Activated naive CD8-positive, alpha-beta T cell treated with anti-CD3 and anti-CD28 coated beads for 36 hours (primary cell): ENCODE data around the gene SPRR5. TPM values are rescaled to one million over a fixed set of nuclear protein-coding genes. Genes with fewer than 3 reads are reported as not detected.

ENCODE experiments used
- DNase-seq: peaks from one replicate; pipeline ENCODE4 v3.0.0; 2021
- H3K27ac Mint-ChIP-seq: one replicate; pipeline ENCODE4 v1.8.0; 2022; ENCODE audit warnings: mild to moderate bottlenecking, moderate library complexity, mixed read lengths
- H3K27me3 Mint-ChIP-seq: one replicate; pipeline ENCODE4 v1.8.0; 2022; ENCODE audit warnings: mild to moderate bottlenecking, mixed read lengths
- H3K36me3 Mint-ChIP-seq: one replicate; pipeline ENCODE4 v1.8.0; 2021; ENCODE audit warnings: mild to moderate bottlenecking, mixed read lengths
- H3K4me1 Mint-ChIP-seq: one replicate; pipeline ENCODE4 v1.8.0; 2021; ENCODE audit warnings: mixed read lengths
- H3K4me3 Mint-ChIP-seq: one replicate; pipeline ENCODE4 v1.8.0; 2022; ENCODE audit warnings: mild to moderate bottlenecking, moderate library complexity, mixed read lengths
- H3K9me3 Mint-ChIP-seq: one replicate; pipeline ENCODE4 v1.8.0; 2022; ENCODE audit warnings: mixed read lengths
- total RNA-seq, 2 experiments: library from RNA; stranded (reverse); gene quantifications; one replicate each; pipeline ENCODE4 v1.2.3, GENCODE V29; 2021

SPRR5 gene
- total RNA-seq, 2 experiments from 2014 or later, result not detected

- no peaks in the 10 kb centered on the region for H3K36me3 Mint-ChIP-seq
- DNase-seq, result no peak
- H3K27ac Mint-ChIP-seq, result no peak overlapping the region
- H3K9me3 Mint-ChIP-seq, result no peaks in the 10 kb centered on the region
- H3K27me3 Mint-ChIP-seq, result peaks cover 37% of the 10 kb centered on the region
- H3K4me3 Mint-ChIP-seq, result no peak overlapping the region
- H3K4me1 Mint-ChIP-seq, result no peaks in the 10 kb centered on the region
Observed at GRCh38 chr1:152986578-152986977, 39.6 kb downstream of the SPRR5 start.

- Mint-ChIP-seq H3K27ac (no peak overlapping the region), H3K4me3 (no peak overlapping the region), H3K27me3 (peaks cover 34% of the 10 kb centered on the region), H3K4me1 (no peaks in the 10 kb centered on the region), H3K9me3 (peaks cover 3% of the 10 kb centered on the region), H3K36me3 (no peaks in the 10 kb centered on the region)
- no peak for DNase-seq
Observed at GRCh38 chr1:152993186-152993585, 46.2 kb downstream of the SPRR5 start.

GRCh38 chr1:152995842-152996241 lies 48.8 kb downstream of the SPRR5 start:
- Mint-ChIP-seq H3K27ac (no peak overlapping the region), H3K27me3 (peaks cover 41% of the 10 kb centered on the region), H3K4me3 (no peak overlapping the region), H3K36me3 (no peaks in the 10 kb centered on the region), H3K4me1 (no peaks in the 10 kb centered on the region), H3K9me3 (peaks cover 3% of the 10 kb centered on the region)
- DNase-seq, result no peak

- H3K4me3 Mint-ChIP-seq, result no peak overlapping the region
- no peak for DNase-seq
- H3K27me3 Mint-ChIP-seq, result peaks cover 42% of the 10 kb centered on the region
- H3K36me3 Mint-ChIP-seq, result no peaks in the 10 kb centered on the region
- H3K4me1 Mint-ChIP-seq, result no peaks in the 10 kb centered on the region
- H3K27ac Mint-ChIP-seq, result no peak overlapping the region
- H3K9me3 Mint-ChIP-seq, result peaks cover 3% of the 10 kb centered on the region
Observed at GRCh38 chr1:152996633-152997400, 49.8 kb downstream of the SPRR5 start.

- H3K4me3 Mint-ChIP-seq, result no peak overlapping the region
- peaks cover 37% of the 10 kb centered on the region for H3K27me3 Mint-ChIP-seq
- no peaks in the 10 kb centered on the region for H3K4me1 Mint-ChIP-seq
- peaks cover 3% of the 10 kb centered on the region for H3K9me3 Mint-ChIP-seq
- H3K36me3 Mint-ChIP-seq, result no peaks in the 10 kb centered on the region
- H3K27ac Mint-ChIP-seq, result no peak overlapping the region
- DNase-seq, result no peak
Observed at GRCh38 chr1:152997901-152998300, 50.9 kb downstream of the SPRR5 start.

GRCh38 chr1:152998476-152998875 lies 51.5 kb downstream of the SPRR5 start:
- H3K27me3 Mint-ChIP-seq, result peaks cover 34% of the 10 kb centered on the region

More at GRCh38 chr1:152998476-152998875, 51.5 kb downstream of the SPRR5 start:
- H3K4me3 Mint-ChIP-seq, result no peak overlapping the region
- DNase-seq, result no peak
- no peaks in the 10 kb centered on the region for H3K36me3 Mint-ChIP-seq
- H3K9me3 Mint-ChIP-seq, result peaks cover 3% of the 10 kb centered on the region
- no peaks in the 10 kb centered on the region for H3K4me1 Mint-ChIP-seq
- H3K27ac Mint-ChIP-seq, result no peak overlapping the region

Other genes starting within 250 kb of the SPRR5 start
- not detected for gene LCE2A, start 248.9 kb upstream of the SPRR5 start, total RNA-seq
- not detected for gene LCE4A, start 239.0 kb upstream of the SPRR5 start, total RNA-seq
- gene KPRP, start 189.2 kb upstream of the SPRR5 start, total RNA-seq, result not detected
- not detected for gene LCE1F, start 172.1 kb upstream of the SPRR5 start, total RNA-seq
- not detected for gene LCE1E, start 160.9 kb upstream of the SPRR5 start, total RNA-seq
- gene LCE1D, start 150.5 kb upstream of the SPRR5 start, total RNA-seq, result not detected
- gene LCE1C, start 140.6 kb upstream of the SPRR5 start, total RNA-seq, result not detected
- not detected for gene LCE1B, start 135.2 kb upstream of the SPRR5 start, total RNA-seq
- gene LCE1A, start 119.7 kb upstream of the SPRR5 start, total RNA-seq, result not detected
- not detected for gene LCE6A, start 104.3 kb upstream of the SPRR5 start, total RNA-seq
- gene LCE7A, start 87.2 kb upstream of the SPRR5 start, total RNA-seq, result not detected
- gene SMCP, start 68.9 kb upstream of the SPRR5 start, total RNA-seq, result not detected
- not detected for gene IVL, start 38.7 kb upstream of the SPRR5 start, total RNA-seq
- not detected for gene SPRR4, start 23.4 kb downstream of the SPRR5 start, total RNA-seq
- gene SPRR1A, start 36.9 kb downstream of the SPRR5 start, total RNA-seq, result not detected
- gene SPRR3, start 54.5 kb downstream of the SPRR5 start, total RNA-seq, result not detected
- gene SPRR1B, start 84.0 kb downstream of the SPRR5 start, total RNA-seq, result not detected
- not detected for gene SPRR2D, start 93.9 kb downstream of the SPRR5 start, total RNA-seq
- not detected for gene SPRR2A, start 110.3 kb downstream of the SPRR5 start, total RNA-seq
- gene SPRR2B, start 124.4 kb downstream of the SPRR5 start, total RNA-seq, result not detected
- not detected for gene SPRR2E, start 147.3 kb downstream of the SPRR5 start, total RNA-seq
- gene SPRR2F, start 166.3 kb downstream of the SPRR5 start, total RNA-seq, result not detected
- gene SPRR2G, start 203.7 kb downstream of the SPRR5 start, total RNA-seq, result not detected